SK-N-SH (cell line): ENCODE results near the gene ATP6V0E1. TPM values are rescaled to one million over a fixed set of nuclear protein-coding genes. Genes with fewer than 3 reads are reported as not detected.

Source experiments
- CTCF ChIA-PET: fragments of 300-600, 350-600 bp; formaldehyde crosslinking; extraction: SDS; loops from one replicate; lab custom pipeline; 2021; lab: Yijun Ruan, JAX
- POLR2A ChIA-PET: fragments of 350-600 bp; sonication (Branson Sonifier 250); formaldehyde crosslinking; extraction: SDS; loops from one replicate; lab custom pipeline; 2020; ENCODE audit warnings: antibody characterized with exemption, inconsistent platforms; lab: Yijun Ruan, JAX
- DNase-seq: peaks from one replicate; pipeline ENCODE4 v3.0.0; 2012
- H2AFZ ChIP-seq: fragments of 200-600 bp; sonication (generic); 2 replicates; pipeline ENCODE4 v1.8.1; 2016; ENCODE audit warnings: antibody characterized with exemption, mild to moderate bottlenecking, low read depth
- H3F3A ChIP-seq: fragments of 200-600 bp; sonication (generic); replicated peaks from 2 replicates; pipeline ENCODE3; 2016; ENCODE audit warnings: antibody characterized with exemption, mild to moderate bottlenecking; ENCODE audit not compliant: insufficient read depth
- H3K27ac ChIP-seq, 2 experiments: fragments of 200-500 bp in 1 of 2; fragments of 200-600 bp in 1 of 2; sonication (Bioruptor generic) in 1 of 2; sonication (generic), shearing (Covaris generic) in 1 of 2; 2 replicates each; pipeline versions ENCODE4 v1.5.1 to v1.6.1; 2014 to 2016; ENCODE audit warnings: low read depth in 2 of 2, inconsistent platforms in 1 of 2, low read length in 1 of 2, mild to moderate bottlenecking in 1 of 2, mixed read lengths in 1 of 2
- H3K27me3 ChIP-seq: fragments of 200-600 bp; sonication (generic), shearing (Covaris generic); 2 replicates; pipeline ENCODE4 v1.6.1; 2016; ENCODE audit warnings: mixed run types; ENCODE audit not compliant: insufficient read depth
- H3K36me3 ChIP-seq, 2 experiments: fragments of 200-500 bp in 1 of 2; fragments of 200-600 bp in 1 of 2; sonication (Bioruptor generic) in 1 of 2; sonication (generic) in 1 of 2; replicated peaks in 1 of 2; 2 replicates each; pipeline versions ENCODE3 to v1.5.1; 2014 to 2016; ENCODE audit warnings: low read length in 1 of 2, mild to moderate bottlenecking in 1 of 2; ENCODE audit not compliant: insufficient read depth in 2 of 2, control insufficient read depth in 1 of 2
- H3K4me1 ChIP-seq, 2 experiments: fragments of 200-500 bp in 1 of 2; fragments of 200-600 bp in 1 of 2; sonication (Bioruptor generic) in 1 of 2; sonication (generic), shearing (Covaris generic) in 1 of 2; 2 replicates each; pipeline versions ENCODE4 v1.5.1 to v1.6.1; 2014 to 2016; ENCODE audit warnings: low read depth in 1 of 2, low read length in 1 of 2, mixed run types in 1 of 2; ENCODE audit not compliant: insufficient read depth in 2 of 2, control insufficient read depth in 1 of 2
- H3K4me2 ChIP-seq: fragments of 200-600 bp; sonication (generic), shearing (Covaris generic); 2 replicates; pipeline ENCODE4 v1.6.1; 2017; ENCODE audit warnings: mixed run types
- H3K4me3 ChIP-seq, 2 experiments: fragments of 200-500 bp in 1 of 2; fragments of 200-600 bp in 1 of 2; sonication (Bioruptor generic) in 1 of 2; sonication (generic), shearing (Covaris generic) in 1 of 2; 2 replicates each; pipeline versions ENCODE4 v1.5.1 to v1.8.1; 2014 to 2016; ENCODE audit warnings: low read depth in 2 of 2, inconsistent platforms in 1 of 2, low read length in 1 of 2, mild to moderate bottlenecking in 1 of 2, mixed read lengths in 1 of 2, moderate library complexity in 1 of 2
- H3K79me2 ChIP-seq: fragments of 200-600 bp; sonication (generic); 2 replicates; pipeline ENCODE4 v1.8.1; 2017; ENCODE audit warnings: mild to moderate bottlenecking; ENCODE audit not compliant: insufficient read depth
- H3K9ac ChIP-seq: fragments of 200-600 bp; sonication (generic); 2 replicates; pipeline ENCODE4 v1.6.1; 2017; ENCODE audit warnings: mixed run types
- H3K9me2 ChIP-seq: fragments of 200-600 bp; sonication (generic); 2 replicates; pipeline ENCODE4 v1.6.1; 2017; ENCODE audit warnings: mixed run types
- H3K9me3 ChIP-seq: fragments of 200-600 bp; sonication (generic); 2 replicates; pipeline ENCODE4 v1.6.1; 2017; ENCODE audit warnings: mixed run types, mild to moderate bottlenecking, moderate library complexity
- H4K20me1 ChIP-seq: fragments of 200-600 bp; sonication (generic); 2 replicates; pipeline ENCODE4 v1.6.1; 2017; ENCODE audit warnings: mild to moderate bottlenecking, mixed run types; ENCODE audit not compliant: insufficient read depth
- ELF1 ChIP-seq: IDR thresholded peaks from 2 replicates; pipeline ENCODE4 v1.4.0; 2012
- FOSL2 ChIP-seq: IDR thresholded peaks from 2 replicates; pipeline ENCODE4 v1.4.0; 2012; ENCODE audit warnings: low read depth, mild to moderate bottlenecking, moderate library complexity, borderline replicate concordance
- FOXJ3 ChIP-seq: sonication (generic); formaldehyde crosslinking; IDR thresholded peaks from 2 replicates; pipeline ENCODE4 v1.5.1; 2020; ENCODE audit warnings: mild to moderate bottlenecking, missing genetic modification reagents
- GATA2 ChIP-seq: sonication (generic); formaldehyde crosslinking; IDR thresholded peaks from 2 replicates; pipeline ENCODE4 v1.5.0; 2020; ENCODE audit warnings: mild to moderate bottlenecking, missing genetic modification reagents
- MXI1 ChIP-seq: IDR thresholded peaks from 2 replicates; pipeline ENCODE4 v1.6.1; 2012; ENCODE audit warnings: mild to moderate bottlenecking, low read depth, low read length, improper control_type of control experiment
- NRF1 ChIP-seq: IDR thresholded peaks from 2 replicates; pipeline ENCODE4 v1.6.1; 2012; ENCODE audit warnings: low read depth, mild to moderate bottlenecking, low read length
- POLR2AphosphoS5 ChIP-seq: IDR thresholded peaks from 2 replicates; pipeline ENCODE4 v1.6.1; 2012; ENCODE audit warnings: low read depth, low read length
- RAD21 ChIP-seq: IDR thresholded peaks from 2 replicates; pipeline ENCODE4 v1.6.1; 2012; ENCODE audit warnings: mild to moderate bottlenecking, low read length
- RXRA ChIP-seq: IDR thresholded peaks from 2 replicates; pipeline ENCODE4 v1.4.0; 2012; ENCODE audit warnings: low read depth, mild to moderate bottlenecking, borderline replicate concordance
- SIN3A ChIP-seq: IDR thresholded peaks from 2 replicates; pipeline ENCODE4 v1.6.1; 2012; ENCODE audit warnings: low read depth, mild to moderate bottlenecking, low read length, moderate library complexity, borderline replicate concordance
- TEAD4 ChIP-seq: IDR thresholded peaks from 2 replicates; pipeline ENCODE4 v1.4.0; 2012; ENCODE audit warnings: mild to moderate bottlenecking, borderline replicate concordance; ENCODE audit not compliant: insufficient read depth
- YY1 ChIP-seq: IDR thresholded peaks from 2 replicates; pipeline ENCODE4 v1.4.0; 2012; ENCODE audit warnings: low read depth, mild to moderate bottlenecking
- WGBS: methylation state at CpG from one replicate; pipeline ENCODE4 v1.1.6; 2017; ENCODE audit warnings: low lambda C conversion rate; 5-methylcytosine and 5-hydroxymethylcytosine counted together
- polyA plus RNA-seq, 3 experiments: library from polyadenylated mRNA; depleted of rRNA; stranded (reverse); fragments of >200 nt; gene quantifications; 2 replicates each; pipeline ENCODE4 v1.2.3, GENCODE V29; 2012
- TF ChIP-seq, protein P1 (sequence below): fragments of 150-350 bp; IDR thresholded peaks from 2 replicates; pipeline ENCODE4 v1.6.1; 2017; ENCODE audit warnings: antibody characterized with exemption, low read length, low read depth, borderline replicate concordance
- TF ChIP-seq, protein P2 (sequence below): IDR thresholded peaks from 2 replicates; pipeline ENCODE4 v1.6.1; 2012; ENCODE audit warnings: mild to moderate bottlenecking, low read depth, low read length, moderate library complexity
- TF ChIP-seq, protein P3 (sequence below): IDR thresholded peaks from 2 replicates; pipeline ENCODE4 v1.4.0; 2012; ENCODE audit warnings: low read depth

Gene ATP6V0E1
- polyA plus RNA-seq, 1 of the 3 experiments (the other 2 are of a cell fraction) = 243 TPM

DNA sequence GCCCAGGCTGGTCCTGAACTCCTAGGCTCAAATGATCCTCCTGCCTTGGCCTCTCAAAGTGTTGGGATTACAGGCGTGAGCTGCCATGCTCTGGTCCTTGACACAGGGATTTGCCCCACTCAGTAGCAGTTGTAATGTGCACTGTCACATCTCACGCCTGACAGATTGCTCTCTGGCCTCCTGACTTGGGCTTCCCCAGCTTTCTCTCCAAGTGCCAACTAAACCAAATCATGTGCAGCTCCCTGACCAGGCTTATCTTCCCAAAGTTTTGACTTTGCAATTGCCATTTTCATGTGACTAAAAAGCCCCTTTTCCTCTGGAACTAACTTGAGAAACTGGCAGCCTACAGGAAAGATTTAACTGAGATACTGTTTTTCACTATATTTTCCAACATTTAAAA lies 13.7 kb upstream of the ATP6V0E1 start:
- 100% methylated on average over 1 of the region's 2 CpGs for WGBS
- POLR2A ChIA-PET = no interaction called here
- H3K27me3 ChIP-seq = no peaks in the 10 kb centered on the region
- CTCF ChIA-PET = no interaction called here
- H3F3A ChIP-seq = no peaks in the 10 kb centered on the region
- H3K36me3 ChIP-seq = peaks cover 21% of the 10 kb centered on the region in 2 experiments
- no peak overlapping the region for H3K4me3 ChIP-seq
- H4K20me1 ChIP-seq = no peaks in the 10 kb centered on the region
- H3K4me2 ChIP-seq = no peak overlapping the region
- H3K9me3 ChIP-seq = no peaks in the 10 kb centered on the region
- DNase-seq = no peak
- H2AFZ ChIP-seq = no peak overlapping the region
- no peaks in the 10 kb centered on the region for H3K4me1 ChIP-seq
- H3K9ac ChIP-seq = no peak overlapping the region
- H3K27ac ChIP-seq = no peak overlapping the region
- TF ChIP-seq TEAD4 (no peak), ELF1 (no peak), RXRA (no peak), NRF1 (no peak), FOSL2 (no peak), RAD21 (no peak), YY1 (no peak), POLR2AphosphoS5 (no peak), SIN3A (no peak), GATA2 (CRISPR knock-in tag) (no peak), MXI1 (no peak), FOXJ3 (no peak)
- TF ChIP-seq, protein P1, sequence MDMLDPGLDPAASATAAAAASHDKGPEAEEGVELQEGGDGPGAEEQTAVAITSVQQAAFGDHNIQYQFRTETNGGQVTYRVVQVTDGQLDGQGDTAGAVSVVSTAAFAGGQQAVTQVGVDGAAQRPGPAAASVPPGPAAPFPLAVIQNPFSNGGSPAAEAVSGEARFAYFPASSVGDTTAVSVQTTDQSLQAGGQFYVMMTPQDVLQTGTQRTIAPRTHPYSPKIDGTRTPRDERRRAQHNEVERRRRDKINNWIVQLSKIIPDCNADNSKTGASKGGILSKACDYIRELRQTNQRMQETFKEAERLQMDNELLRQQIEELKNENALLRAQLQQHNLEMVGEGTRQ = no peak
- TF ChIP-seq, protein P2, sequence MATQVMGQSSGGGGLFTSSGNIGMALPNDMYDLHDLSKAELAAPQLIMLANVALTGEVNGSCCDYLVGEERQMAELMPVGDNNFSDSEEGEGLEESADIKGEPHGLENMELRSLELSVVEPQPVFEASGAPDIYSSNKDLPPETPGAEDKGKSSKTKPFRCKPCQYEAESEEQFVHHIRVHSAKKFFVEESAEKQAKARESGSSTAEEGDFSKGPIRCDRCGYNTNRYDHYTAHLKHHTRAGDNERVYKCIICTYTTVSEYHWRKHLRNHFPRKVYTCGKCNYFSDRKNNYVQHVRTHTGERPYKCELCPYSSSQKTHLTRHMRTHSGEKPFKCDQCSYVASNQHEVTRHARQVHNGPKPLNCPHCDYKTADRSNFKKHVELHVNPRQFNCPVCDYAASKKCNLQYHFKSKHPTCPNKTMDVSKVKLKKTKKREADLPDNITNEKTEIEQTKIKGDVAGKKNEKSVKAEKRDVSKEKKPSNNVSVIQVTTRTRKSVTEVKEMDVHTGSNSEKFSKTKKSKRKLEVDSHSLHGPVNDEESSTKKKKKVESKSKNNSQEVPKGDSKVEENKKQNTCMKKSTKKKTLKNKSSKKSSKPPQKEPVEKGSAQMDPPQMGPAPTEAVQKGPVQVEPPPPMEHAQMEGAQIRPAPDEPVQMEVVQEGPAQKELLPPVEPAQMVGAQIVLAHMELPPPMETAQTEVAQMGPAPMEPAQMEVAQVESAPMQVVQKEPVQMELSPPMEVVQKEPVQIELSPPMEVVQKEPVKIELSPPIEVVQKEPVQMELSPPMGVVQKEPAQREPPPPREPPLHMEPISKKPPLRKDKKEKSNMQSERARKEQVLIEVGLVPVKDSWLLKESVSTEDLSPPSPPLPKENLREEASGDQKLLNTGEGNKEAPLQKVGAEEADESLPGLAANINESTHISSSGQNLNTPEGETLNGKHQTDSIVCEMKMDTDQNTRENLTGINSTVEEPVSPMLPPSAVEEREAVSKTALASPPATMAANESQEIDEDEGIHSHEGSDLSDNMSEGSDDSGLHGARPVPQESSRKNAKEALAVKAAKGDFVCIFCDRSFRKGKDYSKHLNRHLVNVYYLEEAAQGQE = no peak
- TF ChIP-seq, protein P3, sequence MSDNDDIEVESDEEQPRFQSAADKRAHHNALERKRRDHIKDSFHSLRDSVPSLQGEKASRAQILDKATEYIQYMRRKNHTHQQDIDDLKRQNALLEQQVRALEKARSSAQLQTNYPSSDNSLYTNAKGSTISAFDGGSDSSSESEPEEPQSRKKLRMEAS = no peak
- no peaks in the 10 kb centered on the region for H3K9me2 ChIP-seq
- H3K79me2 ChIP-seq = peaks cover 15% of the 10 kb centered on the region; the same call in 1 of the 2 replicates
